SJCRH30 (cell line): ENCODE data around the gene SUMO3. TPM values are rescaled to one million over a fixed set of nuclear protein-coding genes. Genes with fewer than 3 reads are reported as not detected.
A peak's percentile ranks its signal among the peaks of the same experiment; 100 is the strongest.

Source experiments
- DNase-seq, 2 experiments: peaks; one replicate each; pipeline ENCODE4 v3.0.0-alpha.2; 2015 to 2020
- H3K27ac ChIP-seq: fragments of 250-450 bp; sonication (Bioruptor Pico); 2 replicates; pipeline ENCODE4 v1.5.1; 2020; ENCODE audit warnings: mild to moderate bottlenecking, moderate library complexity
- H3K27me3 ChIP-seq: fragments of 250-450 bp; sonication (Bioruptor Pico); 2 replicates; pipeline ENCODE4 v1.5.1; 2020; ENCODE audit warnings: mild to moderate bottlenecking, moderate library complexity
- H3K36me3 ChIP-seq: fragments of 250-450 bp; sonication (Bioruptor Pico); 2 replicates; pipeline ENCODE4 v1.5.1; 2020; ENCODE audit warnings: mild to moderate bottlenecking, moderate library complexity
- H3K4me1 ChIP-seq: fragments of 250-450 bp; sonication (Bioruptor Pico); 2 replicates; pipeline ENCODE4 v1.5.1; 2020; ENCODE audit warnings: mild to moderate bottlenecking, moderate library complexity
- H3K4me3 ChIP-seq: fragments of 250-450 bp; sonication (Bioruptor Pico); 2 replicates; pipeline ENCODE4 v1.5.1; 2020; ENCODE audit warnings: mild to moderate bottlenecking, moderate library complexity
- H3K9me3 ChIP-seq: fragments of 250-450 bp; sonication (Bioruptor Pico); replicated peaks from 2 replicates; pipeline ENCODE4 v1.5.1; 2020; ENCODE audit warnings: mild to moderate bottlenecking, moderate library complexity
- total RNA-seq: library from RNA; depleted of rRNA; stranded (reverse); fragments of >200 nt; shearing (Covaris generic); gene quantifications from 2 replicates; pipeline ENCODE4 v1.2.3, GENCODE V29; 2014

The SUMO3 gene
- total RNA-seq, 1 experiment from 2014 or later: 76.9 TPM

DNA sequence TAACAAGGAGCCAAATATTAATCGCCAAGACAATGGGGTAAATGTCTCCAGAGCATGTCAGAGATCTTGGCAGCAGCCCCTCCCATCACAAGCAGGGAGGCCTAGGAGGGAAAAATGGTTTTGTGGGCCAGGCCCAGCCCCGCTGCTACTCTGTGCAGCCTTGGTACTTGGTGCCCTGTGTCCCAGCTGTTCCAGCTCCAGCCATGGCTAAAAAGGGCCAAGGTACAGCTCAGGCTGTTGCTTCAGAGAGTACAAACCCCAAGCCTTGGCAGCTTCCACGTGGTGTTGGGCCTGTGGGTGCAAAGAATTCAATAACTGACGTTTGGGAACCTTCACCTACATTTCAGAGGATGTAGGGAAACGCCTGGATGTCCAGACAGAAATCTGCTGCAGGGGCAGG, 26.6 kb downstream of the SUMO3 start:
- no peak for DNase-seq
- Histone ChIP-seq H3K36me3 (peaks cover 34% of the 10 kb centered on the region), H3K27me3 (no peaks in the 10 kb centered on the region), H3K27ac (no peak overlapping the region), H3K4me3 (no peak overlapping the region), H3K9me3 (no peaks in the 10 kb centered on the region), H3K4me1 (peaks cover 3% of the 10 kb centered on the region; the same call in 1 of the 2 replicates)

DNA sequence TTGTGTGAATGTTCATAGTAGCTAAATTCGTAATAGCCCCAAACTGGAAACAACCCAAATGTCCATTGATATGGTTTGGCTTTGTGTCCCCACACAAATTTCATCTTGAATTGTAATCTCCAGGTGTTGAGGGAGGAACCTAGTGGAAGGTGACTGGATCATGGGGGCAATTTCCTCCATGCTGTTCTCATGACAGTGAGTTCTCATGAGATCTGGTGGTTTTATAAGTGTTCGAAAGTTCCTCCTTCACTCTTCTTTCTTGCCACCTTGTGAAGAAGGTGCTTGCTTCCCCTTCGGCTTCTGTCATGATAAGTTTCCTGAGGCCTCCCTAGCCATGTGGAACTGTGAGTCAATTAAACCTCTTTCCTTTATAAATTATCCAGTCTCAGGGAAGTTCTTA, 27.5 kb downstream of the SUMO3 start:
- Histone ChIP-seq H3K9me3 (no peaks in the 10 kb centered on the region), H3K27ac (no peak overlapping the region), H3K27me3 (no peaks in the 10 kb centered on the region), H3K4me1 (peaks cover 12% of the 10 kb centered on the region; the same call in 1 of the 2 replicates), H3K4me3 (no peak overlapping the region), H3K36me3 (peaks cover 32% of the 10 kb centered on the region)
- DNase-seq: no peak

DNA sequence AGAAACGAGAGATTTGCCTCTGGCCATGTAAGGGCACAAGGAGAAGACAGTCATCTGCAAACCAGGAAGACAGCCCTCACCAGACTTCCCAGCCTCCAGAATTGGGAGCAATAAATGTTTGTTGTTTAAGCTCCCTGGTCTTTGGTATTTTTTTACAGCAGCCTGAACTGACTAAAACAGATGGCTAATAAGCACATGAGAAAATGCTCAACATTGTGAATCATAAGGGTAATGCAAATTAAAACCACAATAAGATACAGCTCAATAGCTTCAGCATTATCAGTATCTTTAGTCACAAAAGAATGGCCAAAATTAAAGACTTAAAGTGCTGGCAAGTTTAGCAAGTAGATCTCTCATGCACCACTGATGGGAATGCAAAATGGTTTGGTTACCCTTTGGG, 28.0 kb downstream of the SUMO3 start:
- H3K4me1 ChIP-seq: peaks cover 15% of the 10 kb centered on the region; the same call in 1 of the 2 replicates
- no peaks in the 10 kb centered on the region for H3K9me3 ChIP-seq

GRCh38 chr21:44785620-44786335, 32.1 kb downstream of the SUMO3 start:
- H3K4me1 ChIP-seq: peaks cover 15% of the 10 kb centered on the region; the same call in 1 of the 2 replicates
- H3K27ac ChIP-seq: no peak overlapping the region
- H3K27me3 ChIP-seq: no peaks in the 10 kb centered on the region
- peak; percentile 54 to 67 for DNase-seq
- H3K9me3 ChIP-seq: peaks cover 9% of the 10 kb centered on the region
- peaks cover 48% of the 10 kb centered on the region for H3K36me3 ChIP-seq
- H3K4me3 ChIP-seq: no peak overlapping the region

More for the DNA sequence above, 28.0 kb downstream of the SUMO3 start:
- Histone ChIP-seq H3K36me3 (peaks cover 33% of the 10 kb centered on the region), H3K27ac (no peak overlapping the region), H3K27me3 (no peaks in the 10 kb centered on the region), H3K4me3 (no peak overlapping the region)
- DNase-seq: no peak

GRCh38 chr21:44784810-44785209, 33.1 kb downstream of the SUMO3 start:
- H3K27ac ChIP-seq: no peak overlapping the region
- no peak for DNase-seq
- H3K36me3 ChIP-seq: peaks cover 42% of the 10 kb centered on the region
- no peak overlapping the region for H3K4me3 ChIP-seq
- no peaks in the 10 kb centered on the region for H3K27me3 ChIP-seq
- peaks cover 9% of the 10 kb centered on the region for H3K9me3 ChIP-seq
- H3K4me1 ChIP-seq: peaks cover 24% of the 10 kb centered on the region

DNA sequence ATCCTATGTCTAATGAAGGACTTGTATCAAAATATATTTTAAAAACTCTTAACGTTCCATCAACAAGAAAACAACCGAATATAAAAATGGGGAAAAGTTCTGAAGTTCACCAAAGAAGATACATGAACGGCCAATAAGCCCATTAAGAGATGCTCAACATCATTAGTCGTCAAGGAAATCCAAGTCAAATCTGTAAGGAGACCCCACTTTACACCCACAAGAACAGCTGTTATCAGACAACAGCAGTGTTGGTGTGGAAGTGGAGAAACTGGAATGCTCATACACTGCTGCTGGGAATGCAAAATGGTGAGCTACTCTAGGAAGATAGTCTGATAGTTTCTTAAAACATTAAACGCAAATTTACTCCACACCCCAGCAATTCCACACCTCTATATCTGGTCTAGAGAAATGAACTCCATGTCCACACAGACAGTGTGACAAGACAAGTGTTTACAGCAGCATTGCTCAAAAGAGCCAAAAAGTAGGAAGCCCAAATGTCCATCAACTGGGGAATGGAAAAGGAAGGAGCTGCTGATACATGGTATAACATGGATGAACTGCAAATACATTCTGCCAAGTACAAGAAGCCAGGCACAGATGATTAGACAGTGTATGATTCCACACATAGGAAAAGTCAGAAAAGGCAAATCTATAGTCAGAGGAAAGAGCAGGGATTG, 34.7 kb downstream of the SUMO3 start:
- H3K27ac ChIP-seq: no peak overlapping the region
- peaks cover 43% of the 10 kb centered on the region for H3K36me3 ChIP-seq
- H3K4me1 ChIP-seq: peaks cover 36% of the 10 kb centered on the region
- no peaks in the 10 kb centered on the region for H3K27me3 ChIP-seq
- DNase-seq: no peak
- H3K9me3 ChIP-seq: peaks cover 9% of the 10 kb centered on the region
- no peak overlapping the region for H3K4me3 ChIP-seq

DNA sequence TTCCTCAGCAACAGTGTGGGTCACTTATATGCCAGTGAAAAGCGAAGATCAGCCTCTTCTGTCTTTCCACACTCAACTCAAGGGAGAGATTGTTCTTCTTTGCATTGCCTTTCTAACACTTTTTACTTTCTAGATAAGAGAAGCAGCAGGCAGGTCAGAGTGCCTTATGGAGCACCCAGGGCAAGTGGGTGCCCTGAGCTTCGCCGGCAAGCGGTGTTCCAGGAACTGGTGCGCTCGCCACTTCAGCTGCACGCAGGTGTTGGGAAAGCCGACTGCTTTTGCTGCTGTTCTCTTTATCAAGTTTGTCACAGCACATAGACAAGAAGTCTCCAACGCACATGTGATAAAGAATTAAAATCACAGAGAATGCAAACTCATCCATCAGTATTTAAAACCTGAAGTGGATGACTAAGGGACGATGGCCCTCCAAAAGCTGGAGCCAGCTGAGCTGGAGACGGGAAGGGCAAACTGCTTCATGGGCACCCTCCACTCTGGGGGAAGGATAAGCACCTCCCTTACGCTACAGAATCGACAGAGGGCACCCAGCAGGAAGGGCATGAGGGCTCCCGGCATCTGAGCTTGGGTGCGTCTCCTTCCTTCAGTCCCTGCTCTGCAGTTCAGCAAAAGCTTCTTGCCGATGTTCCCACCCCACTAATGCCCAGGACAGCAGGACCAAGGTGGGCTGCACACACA, 36.9 kb downstream of the SUMO3 start:
- peaks cover 56% of the 10 kb centered on the region for H3K36me3 ChIP-seq
- DNase-seq: no peak

DNA sequence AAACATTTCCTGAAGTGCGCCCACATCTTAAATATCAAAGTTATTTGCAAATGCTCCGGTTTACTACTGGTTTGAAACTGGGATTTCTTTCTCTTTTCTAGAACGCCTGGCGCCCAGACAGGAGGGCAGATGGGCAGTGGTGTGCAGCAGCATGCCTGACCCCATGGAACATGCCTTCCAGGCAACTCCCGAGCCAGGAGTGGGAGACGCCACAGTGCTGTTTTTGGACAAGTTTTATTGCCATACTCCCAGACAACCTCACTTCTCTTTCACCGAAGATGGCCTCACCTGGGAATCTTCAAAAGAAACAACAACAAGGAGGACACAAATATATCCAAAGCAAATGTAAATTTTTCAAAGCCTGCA, 37.7 kb downstream of the SUMO3 start:
- Histone ChIP-seq H3K4me1 (peaks cover 27% of the 10 kb centered on the region), H3K9me3 (peaks cover 9% of the 10 kb centered on the region), H3K4me3 (no peak overlapping the region), H3K36me3 (peaks cover 64% of the 10 kb centered on the region), H3K27ac (peak overlapping the region; percentile 48), H3K27me3 (no peaks in the 10 kb centered on the region)
- peak in 1 of 2 experiments; percentile 21 for DNase-seq

More for the DNA sequence above, 36.9 kb downstream of the SUMO3 start:
- peaks cover 29% of the 10 kb centered on the region for H3K4me1 ChIP-seq
- no peak overlapping the region for H3K4me3 ChIP-seq
- no peaks in the 10 kb centered on the region for H3K27me3 ChIP-seq
- peak overlapping the region; percentile 48; the same call in 1 of the 2 replicates for H3K27ac ChIP-seq
- H3K9me3 ChIP-seq: peaks cover 9% of the 10 kb centered on the region

DNA sequence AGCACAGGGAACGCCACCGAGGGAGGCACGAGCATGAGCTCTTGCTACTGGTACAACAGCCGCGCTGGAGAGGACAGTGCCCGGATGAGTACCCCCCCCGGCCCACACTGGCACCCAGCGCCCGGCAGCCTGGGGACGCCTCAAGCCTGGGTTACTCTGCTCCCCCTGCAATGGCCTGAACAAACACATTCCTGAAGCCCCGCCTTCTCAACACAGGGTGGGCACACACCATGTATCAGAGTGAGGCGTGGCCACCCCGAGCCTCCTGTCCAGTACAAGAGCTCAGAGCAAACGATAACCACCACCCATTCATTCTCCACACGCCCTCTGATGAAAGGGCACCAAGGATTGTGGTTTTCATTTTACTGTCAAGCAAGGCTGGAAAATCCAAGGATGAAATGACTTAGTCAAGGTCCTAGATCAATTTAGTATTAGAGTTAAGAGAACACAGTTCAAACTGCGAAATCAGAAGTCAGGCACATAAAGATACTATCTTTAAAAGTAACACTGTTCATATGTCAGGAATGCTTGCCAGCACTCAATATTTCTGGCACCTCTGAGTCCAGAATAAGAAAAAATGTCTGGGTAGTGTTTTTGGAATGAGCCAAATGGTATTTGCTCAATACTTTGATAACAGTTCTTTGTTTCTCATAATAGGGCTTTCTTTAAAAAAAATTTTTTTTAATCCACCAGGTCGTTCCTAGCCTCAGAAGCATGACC, 38.3 kb downstream of the SUMO3 start:
- Histone ChIP-seq H3K36me3 (peaks cover 64% of the 10 kb centered on the region), H3K27me3 (no peaks in the 10 kb centered on the region), H3K9me3 (peaks cover 9% of the 10 kb centered on the region), H3K27ac (peak overlapping the region; percentile 48), H3K4me3 (no peak overlapping the region), H3K4me1 (peaks cover 32% of the 10 kb centered on the region)
- peak; percentile 59 to 74 for DNase-seq

GRCh38 chr21:44778983-44779382, 38.9 kb downstream of the SUMO3 start:
- peaks cover 64% of the 10 kb centered on the region for H3K36me3 ChIP-seq
- no peaks in the 10 kb centered on the region for H3K27me3 ChIP-seq
- peak overlapping the region; percentile 48; the same call in 1 of the 2 replicates for H3K27ac ChIP-seq
- H3K4me3 ChIP-seq: no peak overlapping the region
- H3K9me3 ChIP-seq: peaks cover 9% of the 10 kb centered on the region
- no peak for DNase-seq
- peaks cover 38% of the 10 kb centered on the region for H3K4me1 ChIP-seq

GRCh38 chr21:44778499-44778911, 39.4 kb downstream of the SUMO3 start:
- Histone ChIP-seq H3K36me3 (peaks cover 60% of the 10 kb centered on the region), H3K9me3 (peaks cover 8% of the 10 kb centered on the region), H3K4me1 (peaks cover 41% of the 10 kb centered on the region), H3K4me3 (no peak overlapping the region), H3K27ac (peak overlapping the region; percentile 48; the same call in 1 of the 2 replicates), H3K27me3 (no peaks in the 10 kb centered on the region)
- DNase-seq: no peak

GRCh38 chr21:44778094-44778493, 39.8 kb downstream of the SUMO3 start:
- H3K9me3 ChIP-seq: peaks cover 3% of the 10 kb centered on the region
- no peak overlapping the region for H3K4me3 ChIP-seq
- DNase-seq: no peak
- H3K27me3 ChIP-seq: no peaks in the 10 kb centered on the region
- peaks cover 46% of the 10 kb centered on the region for H3K4me1 ChIP-seq
- H3K27ac ChIP-seq: no peak overlapping the region
- peaks cover 58% of the 10 kb centered on the region for H3K36me3 ChIP-seq

DNA sequence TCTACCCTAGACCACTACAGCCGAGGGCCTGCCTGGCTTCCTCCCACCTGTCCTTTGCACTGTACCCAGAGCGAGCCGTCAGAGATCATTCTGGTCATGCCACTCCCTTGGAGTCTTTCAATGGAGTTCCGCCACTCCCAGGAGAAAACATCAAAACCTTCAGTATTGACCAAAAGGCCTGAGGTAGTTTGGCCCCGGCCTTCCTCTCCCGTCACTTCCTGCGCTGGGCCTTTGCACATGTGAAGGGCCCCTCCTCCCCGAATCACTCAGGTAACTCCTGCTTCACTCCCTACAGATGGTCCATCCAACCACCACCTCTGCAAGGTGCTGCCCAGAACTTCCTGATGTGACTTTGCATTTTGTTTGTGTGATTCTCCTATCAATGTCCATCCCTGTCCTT, 42.9 kb downstream of the SUMO3 start:
- Histone ChIP-seq H3K9me3 (no peaks in the 10 kb centered on the region), H3K4me1 (peaks cover 47% of the 10 kb centered on the region), H3K27me3 (no peaks in the 10 kb centered on the region), H3K36me3 (peaks cover 57% of the 10 kb centered on the region), H3K4me3 (no peak overlapping the region), H3K27ac (peak overlapping the region; percentile 89; the same call in 1 of the 2 replicates)
- no peak for DNase-seq

- Histone ChIP-seq H3K27me3 (no peaks in the 10 kb centered on the region), H3K9me3 (no peaks in the 10 kb centered on the region), H3K4me3 (peak overlapping the region; percentile 8; the same call in 1 of the 2 replicates), H3K4me1 (peaks cover 34% of the 10 kb centered on the region), H3K36me3 (peaks cover 62% of the 10 kb centered on the region), H3K27ac (peak overlapping the region; percentile 89)
- peak; percentile 98 for DNase-seq
Measured at GRCh38 chr21:44773291-44773932, 44.5 kb downstream of the SUMO3 start.
